Dedifferentiated amniotic fluid mesenchymal stem cell (primary cell): ENCODE measurements around the gene GNAQ.
"Not testable (repeated sequence)": the region's sequence is repeated elsewhere in the genome, so short reads cannot be mapped to it uniquely, and the experiment has no call there.

Experiments used
- DNase-seq: peaks from one replicate; pipeline ENCODE4 v3.0.0-alpha.2; 2016; ENCODE audit errors: extremely low spot score

GNAQ gene

DNA sequence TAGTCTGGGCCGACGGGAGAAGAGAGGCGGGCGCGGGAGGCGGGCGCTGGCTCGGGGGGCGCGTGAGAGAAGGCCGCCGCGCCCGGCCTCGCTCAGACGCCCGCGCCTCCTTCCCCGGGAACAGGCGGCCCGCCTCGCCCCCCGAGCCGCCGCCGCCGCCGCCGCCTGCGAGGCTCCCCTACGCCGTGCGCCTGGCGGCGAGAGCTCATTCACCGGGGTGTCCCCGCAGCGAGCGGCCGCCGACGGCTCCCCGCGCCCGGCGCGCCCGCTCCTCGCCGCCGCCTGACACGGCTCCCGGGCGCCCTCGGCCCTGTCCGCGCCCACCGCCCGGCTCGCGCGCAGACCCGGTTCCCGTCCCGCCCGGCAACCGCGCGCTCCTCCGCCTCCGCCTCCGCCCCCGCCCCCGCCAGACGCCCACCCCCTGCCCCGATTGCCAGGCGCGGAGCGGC is at the start of gene GNAQ:
Gene GNAQ (minus strand): TSS at position 368 of the 449 bp plus-strand sequence. CDS start 576 bp downstream, outside the sequence.
- no peak for DNase-seq

DNA sequence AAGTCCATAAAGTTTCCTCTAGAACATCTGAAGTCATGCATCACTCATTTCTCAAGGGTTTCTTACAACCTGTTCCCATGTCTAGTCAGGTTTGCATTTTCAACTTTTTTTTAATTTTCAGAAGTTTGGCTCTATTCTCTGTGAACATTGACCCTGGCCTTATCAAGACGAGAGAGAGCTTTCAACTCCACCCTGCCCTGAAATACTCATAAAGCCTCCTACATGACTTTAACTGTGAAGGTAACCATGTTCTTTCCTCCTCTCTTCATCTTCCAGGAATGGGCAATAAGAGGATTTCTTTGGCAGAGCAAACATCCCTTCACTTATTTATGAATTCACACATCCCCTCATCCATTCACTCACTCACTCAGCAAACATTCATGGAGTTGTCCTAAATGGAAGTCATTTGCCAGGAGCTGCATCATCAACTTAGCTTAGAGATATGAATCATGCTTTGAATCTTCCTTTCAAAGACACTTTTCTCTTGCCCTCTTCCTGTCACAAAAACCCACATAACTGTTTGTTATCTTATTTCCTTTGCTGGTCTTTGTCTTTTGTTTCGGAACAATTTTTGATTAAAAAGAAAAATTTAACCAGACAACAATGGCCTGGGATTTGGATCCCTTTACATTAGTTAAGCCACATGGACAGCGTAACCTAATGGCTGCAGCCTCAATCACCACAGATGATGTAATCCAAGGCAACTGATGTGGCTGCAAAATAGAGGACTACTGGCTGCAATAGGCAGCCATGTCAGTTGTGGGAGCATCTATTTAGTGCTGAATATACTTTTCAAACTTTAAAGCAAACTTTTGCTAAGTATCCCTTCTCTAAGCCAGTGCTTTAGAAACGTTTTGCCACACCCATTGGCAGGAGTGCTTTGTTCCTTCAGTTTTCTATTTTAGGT is 43.0 kb upstream of the GNAQ start:
- DNase-seq = no peak

DNA sequence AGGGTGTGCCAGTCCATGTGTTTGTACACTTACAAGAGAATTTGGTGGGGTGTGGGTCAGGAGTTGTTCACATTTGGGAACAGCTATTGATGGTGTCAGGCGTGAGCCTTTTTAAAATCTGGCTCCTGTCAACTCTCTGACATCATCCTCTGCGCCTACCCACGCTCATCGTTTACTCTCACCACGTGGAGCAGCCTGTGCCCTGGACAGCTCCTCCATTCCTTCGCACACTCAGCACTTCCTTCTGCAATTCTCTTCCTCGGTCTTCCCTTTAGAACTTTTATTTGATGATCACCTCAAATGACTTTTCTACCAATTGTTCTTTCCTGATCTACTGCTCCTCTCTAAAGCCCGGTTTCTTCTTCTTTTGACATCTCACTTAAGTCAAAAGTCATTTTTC is 42.1 kb upstream of the GNAQ start:
- DNase-seq = no peak

DNA sequence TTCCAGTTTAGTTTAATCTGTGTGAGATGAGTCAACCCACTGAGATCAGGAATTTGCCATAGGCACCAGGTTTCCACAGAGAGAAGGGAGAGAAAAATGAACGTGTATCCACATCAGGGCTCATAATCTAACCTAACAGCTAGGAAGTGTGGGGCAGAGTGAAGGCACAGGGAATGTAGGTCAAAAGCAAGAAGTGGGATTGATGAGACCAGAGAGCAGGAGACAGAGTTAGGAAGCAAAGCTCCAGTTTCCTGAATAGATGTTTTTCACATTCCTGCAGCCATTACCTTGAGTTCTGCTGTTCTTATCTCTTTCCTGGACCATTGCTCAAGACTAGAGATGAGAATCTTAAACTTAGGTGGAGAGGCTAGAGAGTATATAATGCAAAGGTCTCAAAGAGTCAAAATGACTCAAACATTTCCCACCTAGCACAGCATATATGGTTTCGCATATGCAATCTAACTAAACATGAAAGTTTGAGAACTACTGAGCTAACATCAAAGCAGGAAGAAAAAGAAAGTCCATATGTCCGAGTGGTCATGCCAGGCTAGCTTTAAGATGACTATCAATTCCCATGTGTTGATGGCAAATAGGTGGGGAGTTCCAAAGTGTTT is 41.1 kb upstream of the GNAQ start:
- no peak for DNase-seq

DNA sequence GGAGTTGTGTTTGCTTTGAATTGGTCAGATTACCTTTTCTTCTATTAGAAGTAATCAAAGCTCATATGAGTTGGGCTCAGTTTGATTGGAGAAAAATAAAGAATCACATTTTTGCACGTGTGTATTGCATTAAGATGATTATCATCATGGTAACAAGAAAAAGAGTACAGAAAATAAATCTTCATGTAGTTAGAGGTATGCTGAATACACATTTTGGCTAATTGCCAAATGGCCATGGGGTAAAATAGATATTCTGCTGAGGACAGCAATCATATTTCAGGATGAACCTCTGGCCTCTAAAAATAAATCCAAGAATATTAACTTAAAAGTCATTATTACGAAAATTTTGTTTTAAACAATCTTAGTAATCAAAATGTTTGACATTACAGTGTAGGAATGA is 38.9 kb upstream of the GNAQ start:
- no peak for DNase-seq

DNA sequence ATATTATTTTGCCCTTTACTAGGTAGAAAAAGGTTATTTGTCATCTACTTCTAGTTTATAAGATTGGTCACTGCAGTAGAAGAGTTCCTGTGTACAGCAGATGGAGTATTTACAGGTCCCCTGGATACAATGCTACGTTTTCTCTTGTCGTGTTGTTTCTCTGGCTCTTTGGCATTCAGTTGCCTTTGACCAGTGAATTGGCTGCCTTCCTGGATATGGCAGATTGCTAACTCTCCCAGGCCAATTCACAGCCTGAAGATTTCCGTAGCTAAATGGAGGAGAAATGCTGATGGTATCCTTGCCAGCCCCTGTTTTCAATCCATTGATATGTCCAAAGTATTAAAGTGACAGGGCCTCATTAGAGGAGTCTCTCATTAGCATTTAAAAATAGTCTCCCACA is 32.5 kb upstream of the GNAQ start:
- no peak for DNase-seq

DNA sequence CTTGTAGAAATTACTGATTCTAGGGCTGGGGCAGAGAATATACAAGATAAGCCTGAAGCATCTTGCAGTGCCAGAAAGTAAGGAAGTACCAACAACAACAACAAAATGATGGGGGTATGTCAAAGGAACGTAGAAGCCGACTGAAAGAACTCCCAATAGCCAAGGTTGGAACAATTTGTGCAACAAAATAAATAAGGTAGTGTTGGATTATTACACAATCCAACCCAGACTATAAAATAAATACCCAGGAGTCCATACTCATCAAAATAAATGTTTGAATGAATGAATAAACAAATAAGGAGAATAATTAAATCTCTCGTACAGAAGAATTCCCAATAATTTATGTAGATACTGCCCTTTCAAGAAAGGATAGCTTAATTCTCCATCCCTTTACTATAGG is 31.1 kb upstream of the GNAQ start:
- DNase-seq = no peak

DNA sequence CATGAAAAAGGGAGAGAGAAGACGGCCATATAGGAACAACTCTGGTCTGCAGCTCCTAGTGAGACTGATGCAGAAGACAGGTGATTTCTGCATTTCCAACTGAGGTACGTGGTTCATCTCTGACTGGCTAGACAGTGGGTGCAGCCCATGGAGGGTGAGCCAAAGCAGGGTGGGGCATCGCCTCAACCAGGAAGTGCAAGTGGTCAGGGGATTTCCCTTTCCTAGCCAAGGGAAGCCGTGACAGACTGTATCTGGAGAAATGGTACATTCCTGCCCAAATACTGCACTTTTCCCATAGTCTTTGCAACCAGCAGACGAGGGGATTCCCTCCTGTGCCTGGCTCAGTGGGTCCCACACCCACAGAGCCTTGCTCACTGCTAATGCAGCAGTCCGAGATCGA is 22.6 kb upstream of the GNAQ start:
- DNase-seq = not testable (repeated sequence)

DNA sequence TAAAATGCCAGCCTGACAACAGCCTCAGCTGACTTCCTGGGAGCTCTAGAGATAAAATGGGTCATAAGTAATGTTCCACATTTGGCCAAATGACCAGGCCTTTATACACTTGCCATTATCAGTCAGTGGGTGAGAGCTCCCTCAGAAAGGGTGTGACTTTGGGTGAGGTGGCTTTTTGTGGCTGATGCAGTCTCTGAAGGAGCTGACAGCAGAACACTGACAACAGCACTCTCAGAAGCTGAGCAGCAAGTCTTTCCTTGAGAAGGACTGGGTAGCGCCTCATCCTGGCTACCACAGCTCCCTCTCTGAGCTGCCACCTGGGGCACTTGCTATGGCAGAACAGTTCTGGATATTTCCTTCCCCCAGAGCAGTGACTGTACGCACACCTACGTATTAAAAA is 22.0 kb upstream of the GNAQ start:
- DNase-seq = no peak

DNA sequence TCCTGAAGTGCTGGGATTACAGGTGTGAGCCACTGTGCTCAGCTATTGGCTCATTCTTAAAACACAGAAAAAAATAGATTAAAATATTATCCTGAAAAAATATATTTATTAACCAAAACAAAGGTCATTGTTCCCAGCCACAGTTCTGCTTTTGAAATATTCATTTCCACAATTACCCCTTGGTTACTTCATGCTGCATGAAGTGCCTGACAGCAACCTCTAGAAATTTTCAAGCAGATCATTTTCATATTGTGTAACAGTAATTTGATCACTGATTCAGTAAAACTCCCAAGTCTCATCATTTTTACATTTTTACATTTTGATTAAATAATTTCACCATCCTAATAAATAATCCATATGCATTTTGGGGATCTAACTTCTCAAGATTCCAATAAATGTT is 18.8 kb upstream of the GNAQ start:
- DNase-seq = no peak

DNA sequence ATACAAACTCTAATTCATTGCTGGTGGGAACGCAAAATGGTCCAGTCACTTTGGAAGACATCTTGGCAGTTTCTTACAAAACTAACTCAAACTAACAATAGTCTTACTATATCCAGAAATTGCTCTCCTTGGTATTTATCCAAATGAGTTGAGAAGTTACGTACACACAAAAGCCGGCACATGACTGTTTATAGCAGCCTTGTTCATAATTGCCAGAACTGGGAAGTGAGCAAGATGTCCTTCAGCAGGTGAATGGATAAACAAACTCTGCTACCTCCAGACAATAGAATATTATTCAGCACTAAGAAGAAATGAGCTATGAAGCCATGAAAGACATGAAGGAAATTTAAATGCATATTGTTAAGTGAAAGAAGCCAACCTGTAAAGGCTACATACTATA is 17.9 kb upstream of the GNAQ start:
- DNase-seq = no peak

DNA sequence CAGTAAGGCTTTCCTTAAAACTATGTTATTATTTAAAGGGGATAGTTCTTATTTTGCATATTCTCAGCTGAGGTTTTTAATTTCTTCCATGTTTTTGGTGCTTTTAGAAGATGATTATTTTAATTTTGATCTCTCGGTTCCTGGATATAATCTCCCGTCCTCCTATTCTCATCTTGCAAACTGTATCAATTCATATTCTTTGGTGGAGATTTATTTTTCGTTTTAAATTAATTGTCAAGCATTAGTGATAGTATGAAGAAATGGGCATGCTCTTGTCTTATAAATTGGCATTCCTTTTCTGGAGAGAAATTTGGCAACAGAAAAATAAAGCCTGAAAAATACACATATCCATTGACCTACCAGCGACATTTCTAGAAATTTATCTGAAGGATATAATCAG is 15.5 kb upstream of the GNAQ start:
- no peak for DNase-seq

DNA sequence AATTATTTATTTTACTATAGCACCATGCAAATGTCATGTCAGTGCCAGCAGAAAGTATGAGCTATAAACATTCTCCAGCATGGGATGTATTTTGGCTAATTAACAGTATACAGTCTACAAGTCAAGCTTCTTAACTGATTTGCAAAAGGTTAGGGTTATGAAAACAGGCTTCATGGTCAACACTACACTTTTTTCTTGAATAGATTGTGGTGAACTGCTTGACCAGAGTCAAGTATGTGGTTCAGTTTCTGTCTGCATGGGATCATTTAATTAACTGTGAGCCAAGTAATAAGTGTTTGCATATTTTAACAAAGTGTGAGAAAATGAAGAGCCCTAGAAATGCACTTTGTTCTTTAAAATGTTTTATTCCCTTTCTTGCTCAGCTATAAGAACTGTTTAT is 14.5 kb upstream of the GNAQ start:
- DNase-seq = no peak

DNA sequence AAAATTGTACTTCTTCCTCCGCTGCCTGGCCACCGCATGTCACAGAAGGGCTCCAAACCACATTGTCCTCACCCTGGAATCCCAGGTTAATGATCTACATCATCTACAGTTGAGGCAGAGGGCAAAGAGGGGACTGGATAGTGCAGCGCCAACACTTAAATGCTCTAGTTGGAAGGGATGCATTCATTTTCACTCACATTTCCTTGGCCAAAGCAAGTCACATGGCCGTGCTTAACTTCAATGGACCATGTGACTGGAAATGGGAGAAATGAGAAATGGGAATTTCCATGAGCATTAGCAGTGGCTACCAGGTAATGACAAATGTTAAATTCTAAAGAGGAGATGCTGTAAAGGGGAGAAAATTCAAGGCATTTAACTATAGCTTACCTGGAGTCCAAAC is 13.3 kb upstream of the GNAQ start:
- DNase-seq = no peak

DNA sequence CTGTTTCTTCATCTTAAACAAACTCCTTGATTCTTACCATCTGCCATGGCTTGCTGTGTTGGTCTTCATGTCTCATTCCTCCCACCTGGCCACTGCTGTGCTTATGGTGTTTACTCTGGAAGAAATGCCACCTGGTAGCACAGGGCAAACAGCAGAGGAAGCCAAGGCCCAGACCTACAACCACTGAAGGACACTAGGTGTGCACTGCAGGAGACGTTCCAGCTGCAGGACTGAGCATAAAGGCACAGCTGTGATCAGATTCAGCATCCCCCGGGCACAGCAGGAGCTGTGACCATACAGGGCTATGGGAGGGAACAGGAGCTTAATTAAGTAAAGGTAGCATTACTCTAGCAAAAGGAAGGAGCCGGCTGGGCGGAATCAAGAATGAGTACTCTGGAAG is 12.6 kb upstream of the GNAQ start:
- no peak for DNase-seq

DNA sequence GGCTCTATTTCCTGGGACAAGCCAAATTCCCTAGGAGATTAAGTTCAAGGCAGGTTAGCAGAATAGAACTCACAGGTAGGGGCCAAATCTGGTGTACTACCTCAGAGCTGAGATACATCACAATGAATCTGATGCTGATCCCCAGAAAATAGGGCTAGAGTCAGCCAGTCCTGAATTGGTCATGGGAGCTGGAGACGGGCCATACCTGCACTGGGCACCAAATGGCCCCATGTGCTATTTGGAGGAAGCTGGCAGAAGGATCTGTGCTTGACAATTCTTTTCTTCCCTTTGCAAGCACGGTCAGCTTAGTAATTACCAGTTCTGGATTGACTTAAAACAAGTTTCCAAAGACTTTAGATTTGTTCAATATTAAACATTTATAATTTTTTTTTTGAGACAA is 10.4 kb upstream of the GNAQ start:
- DNase-seq = no peak

DNA sequence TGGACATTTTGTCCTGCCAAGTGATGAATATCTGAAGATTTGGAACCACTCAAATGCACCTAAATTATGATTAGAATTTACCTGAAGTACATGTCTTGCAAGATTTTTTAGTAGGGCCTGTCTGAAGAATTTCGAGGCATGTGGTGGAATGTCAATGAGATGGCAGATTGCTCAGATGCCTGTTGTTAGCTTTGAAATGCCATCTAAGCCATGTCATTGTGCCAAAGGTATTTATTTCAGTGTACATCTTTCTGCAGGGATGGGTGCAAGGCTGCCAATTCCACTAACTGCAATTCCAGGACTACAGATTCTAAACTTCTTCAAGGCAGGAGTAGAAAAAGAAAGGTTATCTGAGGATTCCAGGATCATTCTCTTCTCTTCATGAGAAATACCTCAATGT is 9.1 kb upstream of the GNAQ start:
- DNase-seq = no peak

DNA sequence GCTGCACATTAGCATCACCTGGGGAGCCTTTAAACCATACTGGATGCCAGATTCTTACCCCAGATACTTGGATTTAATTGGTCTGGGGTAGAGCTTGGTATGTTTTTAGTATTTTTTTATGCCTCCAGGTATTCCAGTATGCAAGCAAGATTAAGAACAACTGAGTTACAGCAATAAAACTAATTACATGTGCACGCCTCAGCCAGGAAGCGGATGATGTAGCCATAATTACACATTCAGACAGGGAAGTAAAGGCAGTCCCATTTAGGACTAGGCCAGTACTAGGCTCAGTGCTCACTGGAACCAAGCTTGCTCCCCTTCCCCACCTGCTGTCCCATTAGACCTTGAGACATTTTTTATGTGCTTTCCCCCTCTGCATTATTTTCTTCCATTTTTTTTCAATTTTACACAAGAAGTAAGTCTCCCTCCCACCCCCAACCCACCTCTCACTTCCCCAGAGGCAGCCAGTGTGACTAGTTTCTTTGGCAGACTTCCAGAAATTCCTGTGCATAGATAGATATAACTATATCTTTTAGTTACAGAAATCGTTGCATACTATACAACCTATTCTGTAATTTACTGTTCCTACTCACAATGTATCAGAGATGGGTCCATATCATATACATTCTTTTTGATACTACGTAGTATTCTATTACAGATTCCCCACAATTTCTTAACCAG is 7.1 kb upstream of the GNAQ start:
- no peak for DNase-seq

DNA sequence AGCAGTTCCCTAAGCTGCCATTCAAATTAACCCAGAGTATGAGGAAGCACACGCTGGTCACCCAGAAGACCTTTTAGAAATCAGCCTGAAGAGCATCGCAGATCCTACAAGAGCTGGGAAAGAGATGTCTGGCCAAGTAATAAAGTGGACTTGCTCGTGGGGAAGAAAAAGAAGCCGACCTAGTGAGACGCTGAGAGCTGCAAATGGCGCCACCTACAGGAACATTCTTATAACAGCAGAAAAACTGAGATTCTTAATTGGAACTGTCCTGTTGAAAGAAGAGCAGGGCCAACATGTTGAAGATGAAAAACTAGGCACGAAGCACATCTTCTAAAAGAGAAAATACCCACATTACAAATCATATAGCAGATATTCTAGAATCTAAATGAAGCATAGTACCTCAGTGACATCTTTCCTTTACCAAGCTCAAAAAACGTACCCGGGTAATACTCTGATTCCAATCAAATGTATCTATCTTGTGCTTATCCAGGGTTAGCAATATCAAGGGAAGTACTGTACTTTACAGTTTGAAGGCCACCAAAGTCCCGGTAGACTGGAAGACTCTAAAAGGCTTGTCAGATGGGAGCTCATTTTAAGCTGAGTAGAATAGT is 3.9 kb upstream of the GNAQ start:
- DNase-seq = peak; percentile 90

DNA sequence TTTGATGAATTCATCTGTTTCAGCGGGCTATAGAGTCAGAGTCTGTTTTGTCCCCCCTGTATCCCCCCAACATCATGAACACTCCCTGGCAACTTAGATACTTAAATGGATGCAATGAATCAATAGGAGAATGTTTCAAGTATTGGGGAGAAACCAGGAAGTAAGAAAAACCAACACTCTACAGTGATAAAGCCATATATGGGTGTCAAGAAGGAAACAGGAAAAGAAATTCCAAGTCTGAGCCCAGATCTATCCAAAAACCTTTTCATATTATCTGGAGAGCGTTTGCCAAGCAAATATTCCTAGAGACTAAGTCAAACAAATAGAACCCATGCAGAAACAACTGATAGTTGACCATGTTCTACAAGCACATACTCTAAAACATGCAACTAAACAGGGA is 2.3 kb upstream of the GNAQ start:
- DNase-seq = no peak

DNA sequence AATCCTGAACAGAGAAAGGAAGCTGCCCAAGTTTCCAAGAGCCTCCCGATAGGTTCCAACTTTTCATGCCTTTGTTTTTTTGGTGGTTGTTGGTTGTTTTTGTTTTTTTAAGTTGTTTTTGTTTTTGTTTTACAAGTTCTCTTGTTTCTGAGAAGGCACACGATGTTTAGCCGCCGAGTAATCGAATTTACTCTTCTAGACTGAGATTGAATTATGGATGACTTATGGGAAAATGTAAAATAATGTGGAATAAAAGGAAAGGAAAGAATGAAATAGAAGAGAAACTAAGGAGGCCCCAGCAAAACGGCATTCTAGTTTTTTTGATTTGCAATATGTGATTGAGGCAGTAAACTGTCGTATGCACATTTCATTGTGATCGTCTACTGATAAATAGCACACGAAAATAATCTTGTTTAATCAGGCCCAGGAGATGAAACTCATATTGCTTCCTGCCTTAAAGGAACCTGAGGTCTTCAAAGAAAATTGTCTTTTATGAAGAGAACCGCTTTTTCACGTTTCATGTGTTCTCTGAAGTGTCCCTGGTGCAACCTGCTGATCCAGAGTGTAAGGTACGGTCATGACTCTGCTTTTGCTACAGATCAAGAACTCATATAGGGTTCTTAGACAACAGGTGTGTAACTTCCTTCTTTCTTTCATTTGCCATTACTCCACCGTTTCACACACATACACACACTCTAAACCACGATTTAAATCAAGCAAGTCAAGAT is 1.3 kb upstream of the GNAQ start:
- DNase-seq = no peak
